Measurements from ENCODE around the gene EPHA6. TPM values are rescaled to one million over a fixed set of nuclear protein-coding genes. Genes with fewer than 3 reads are reported as not detected.

EPHA6 gene
- total RNA-seq, 4 donors from 2014 or later: 2.1 to 7.0 (median 5.8) TPM

- no peaks in the 10 kb centered on the region for H3K4me1 ChIP-seq
- intact Hi-C loops (cut with DNase I): no loop called here
- H3K27me3 ChIP-seq: no peaks in the 10 kb centered on the region
- H3K27ac ChIP-seq: no peak overlapping the region
- no peak for DNase-seq
- WGBS, 2 donors: 88% methylated on average over 1 of the region's 1 CpG
- no peaks in the 10 kb centered on the region for H3K36me3 ChIP-seq
- H3K9me3 ChIP-seq: no peaks in the 10 kb centered on the region
- no peak overlapping the region for H3K4me3 ChIP-seq (replicated peaks in 1 of 3)
- no peak for TF ChIP-seq POLR2A (IDR thresholded peaks at IDR 0.05)
- TF ChIP-seq, protein P1, sequence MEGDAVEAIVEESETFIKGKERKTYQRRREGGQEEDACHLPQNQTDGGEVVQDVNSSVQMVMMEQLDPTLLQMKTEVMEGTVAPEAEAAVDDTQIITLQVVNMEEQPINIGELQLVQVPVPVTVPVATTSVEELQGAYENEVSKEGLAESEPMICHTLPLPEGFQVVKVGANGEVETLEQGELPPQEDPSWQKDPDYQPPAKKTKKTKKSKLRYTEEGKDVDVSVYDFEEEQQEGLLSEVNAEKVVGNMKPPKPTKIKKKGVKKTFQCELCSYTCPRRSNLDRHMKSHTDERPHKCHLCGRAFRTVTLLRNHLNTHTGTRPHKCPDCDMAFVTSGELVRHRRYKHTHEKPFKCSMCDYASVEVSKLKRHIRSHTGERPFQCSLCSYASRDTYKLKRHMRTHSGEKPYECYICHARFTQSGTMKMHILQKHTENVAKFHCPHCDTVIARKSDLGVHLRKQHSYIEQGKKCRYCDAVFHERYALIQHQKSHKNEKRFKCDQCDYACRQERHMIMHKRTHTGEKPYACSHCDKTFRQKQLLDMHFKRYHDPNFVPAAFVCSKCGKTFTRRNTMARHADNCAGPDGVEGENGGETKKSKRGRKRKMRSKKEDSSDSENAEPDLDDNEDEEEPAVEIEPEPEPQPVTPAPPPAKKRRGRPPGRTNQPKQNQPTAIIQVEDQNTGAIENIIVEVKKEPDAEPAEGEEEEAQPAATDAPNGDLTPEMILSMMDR (IDR thresholded peaks at IDR 0.05): no peak
Observed at GRCh38 chr3:96959474-96959873, 145.1 kb downstream of the EPHA6 start.

DNA sequence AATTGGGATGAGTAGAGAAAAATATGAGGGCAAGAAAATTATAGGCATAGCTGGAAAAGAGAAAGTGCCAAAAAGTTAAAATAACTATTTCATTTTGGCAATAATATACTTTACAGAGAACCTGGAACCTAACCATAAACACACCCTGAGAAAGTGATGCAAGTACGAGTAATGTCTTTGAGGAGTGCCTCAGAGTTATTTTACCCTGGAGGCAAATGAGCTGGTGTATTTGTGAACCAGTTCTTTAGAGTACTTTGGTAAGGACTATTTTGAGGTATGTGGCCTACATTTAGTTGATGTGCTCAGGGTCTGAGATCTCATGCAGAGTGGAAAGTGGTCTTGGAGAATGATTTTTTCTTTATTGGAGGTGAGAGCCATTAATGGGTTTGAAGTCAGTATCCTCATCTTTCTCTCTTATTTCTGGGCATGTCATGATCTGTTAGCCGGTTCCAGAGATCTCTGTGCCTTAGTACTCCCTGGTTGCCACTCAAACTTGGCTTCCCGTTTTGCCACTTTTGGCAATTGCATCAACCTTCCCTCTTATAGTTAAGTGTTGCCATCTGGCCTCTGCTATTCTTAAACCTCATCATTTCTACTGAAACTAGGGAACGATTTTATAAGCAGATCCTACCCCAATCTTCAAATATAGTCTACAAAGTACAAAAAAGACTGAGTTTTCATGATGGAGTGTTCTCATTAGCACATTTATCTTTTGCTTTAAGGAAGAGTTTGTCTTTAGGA, 145.7 kb downstream of the EPHA6 start:
- intact Hi-C loops (cut with DNase I): no loop called here
- Histone ChIP-seq H3K9me3 (no peaks in the 10 kb centered on the region), H3K4me3 (replicated peaks in 1 of 3) (no peak overlapping the region), H3K27me3 (no peaks in the 10 kb centered on the region), H3K4me1 (no peaks in the 10 kb centered on the region), H3K27ac (no peak overlapping the region), H3K36me3 (no peaks in the 10 kb centered on the region)
- TF ChIP-seq, protein P1 (IDR thresholded peaks at IDR 0.05): no peak
- no peak for TF ChIP-seq POLR2A (IDR thresholded peaks at IDR 0.05)
- no peak for DNase-seq
- WGBS, 2 donors: 86 to 89% methylated on average over 4 of the region's 4 CpGs

- Histone ChIP-seq H3K36me3 (no peaks in the 10 kb centered on the region), H3K27me3 (no peaks in the 10 kb centered on the region), H3K27ac (no peak overlapping the region), H3K9me3 (no peaks in the 10 kb centered on the region), H3K4me3 (replicated peaks in 1 of 3) (no peak overlapping the region), H3K4me1 (no peaks in the 10 kb centered on the region)
- no peak for DNase-seq
- intact Hi-C loops (cut with DNase I): no loop called here
- TF ChIP-seq, protein P1 (IDR thresholded peaks at IDR 0.05): no peak
- TF ChIP-seq POLR2A (IDR thresholded peaks at IDR 0.05): no peak
- WGBS, 2 donors: 92 to 94% methylated on average over 1 of the region's 1 CpG
Observed at GRCh38 chr3:96960661-96961330, 146.4 kb downstream of the EPHA6 start.

DNA sequence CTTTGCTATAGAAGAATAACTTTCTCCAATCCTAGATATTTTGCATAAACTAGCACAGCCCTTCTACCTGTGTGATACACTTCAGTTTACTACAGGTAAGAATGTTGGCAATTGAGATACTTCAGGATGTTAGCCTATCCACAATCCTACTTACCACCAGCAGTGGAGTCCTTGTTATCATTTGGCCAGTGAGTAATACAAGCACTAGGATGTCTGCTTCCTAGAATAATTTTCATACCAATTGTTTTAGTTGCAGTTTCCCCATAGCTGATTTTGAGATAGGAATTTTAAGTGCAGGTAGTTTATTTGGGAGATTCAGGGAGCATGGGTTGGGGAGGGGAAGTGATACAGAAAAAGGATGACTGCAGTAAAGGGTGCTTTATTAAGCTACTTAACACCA, 147.2 kb downstream of the EPHA6 start:
- no peak for DNase-seq
- Histone ChIP-seq H3K9me3 (no peaks in the 10 kb centered on the region), H3K27me3 (no peaks in the 10 kb centered on the region), H3K4me1 (no peaks in the 10 kb centered on the region), H3K36me3 (no peaks in the 10 kb centered on the region), H3K27ac (no peak overlapping the region), H3K4me3 (replicated peaks in 1 of 3) (no peak overlapping the region)
- TF ChIP-seq POLR2A (IDR thresholded peaks at IDR 0.05): no peak
- TF ChIP-seq, protein P1 (IDR thresholded peaks at IDR 0.05): no peak
- intact Hi-C loops (cut with DNase I): no loop called here
